Fibroblast of mammary gland (primary cell): ENCODE data around the gene GOLGA6L7.
A peak's percentile ranks its signal among the peaks of the same experiment; 100 is the strongest.
"Not testable (repeated sequence)": the region's sequence is repeated elsewhere in the genome, so short reads cannot be mapped to it uniquely, and the experiment has no call there.

Experiments used
- DNase-seq: peaks from one replicate; pipeline ENCODE4 v3.0.0-alpha.2; 2010; ENCODE audit warnings: low read depth
- H3K4me3 ChIP-seq: 2 replicates; pipeline ENCODE4 v1.5.1; 2011; ENCODE audit warnings: low read depth, mild to moderate bottlenecking, low read length, moderate library complexity; ENCODE audit not compliant: control insufficient read depth

Gene GOLGA6L7

GRCh38 chr15:28800366-28800765 lies 48.1 kb downstream of the GOLGA6L7 start:
- DNase-seq, H3K4me3 ChIP-seq: not testable (repeated sequence)

- DNase-seq, H3K4me3 ChIP-seq: not testable (repeated sequence)
These were observed 50.2 kb downstream of the GOLGA6L7 start for GRCh38 chr15:28798234-28798633.

GRCh38 chr15:28794231-28794630 lies 54.2 kb downstream of the GOLGA6L7 start:
- H3K4me3 ChIP-seq = not testable (repeated sequence)
- DNase-seq = peak; percentile 3
